Breast epithelium (tissue), 3 donors: Measurements from ENCODE around the gene RRAS.

Experiments used
- POLR2A ChIP-seq: fragments of 450-650 bp; IDR thresholded peaks from one replicate; pipeline ENCODE4 v1.6.1; 2016; ENCODE audit warnings: antibody characterized with exemption, mild to moderate bottlenecking, moderate library complexity
- POLR2AphosphoS5 ChIP-seq, 3 donors: sonication (generic); formaldehyde crosslinking; IDR thresholded peaks; one replicate each; pipeline ENCODE4 v1.6.1; 2017; ENCODE audit warnings: antibody characterized with exemption in 3 of 3
- TF ChIP-seq, protein P1 (sequence below), 3 donors: fragments of 450-650 bp; IDR thresholded peaks; one replicate each; pipeline ENCODE4 v1.5.1; 2016 to 2017; ENCODE audit warnings: antibody characterized with exemption in 3 of 3, mild to moderate bottlenecking in 3 of 3, moderate library complexity in 3 of 3

DNA sequence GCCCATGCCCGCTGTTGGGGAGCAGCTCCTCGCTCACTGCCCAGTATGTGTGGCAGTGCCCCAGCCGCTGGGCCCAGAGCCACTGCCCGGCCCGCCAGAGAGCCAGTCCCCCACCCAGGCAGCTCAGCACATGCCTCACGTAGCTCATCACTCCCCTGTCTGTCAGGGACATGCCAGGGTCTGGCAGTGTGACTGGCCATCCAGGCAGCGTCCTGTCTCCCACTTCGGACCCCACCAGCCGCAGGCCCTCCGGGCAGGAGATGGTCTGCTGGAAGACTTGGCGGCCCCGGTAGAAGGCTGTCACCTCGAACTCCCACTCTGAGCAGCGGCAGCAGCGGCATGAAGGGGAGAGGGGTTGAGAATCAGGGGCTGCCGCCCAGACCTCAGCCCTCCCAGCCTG, 22.1 kb upstream of the RRAS start:
- TF ChIP-seq, protein P1, sequence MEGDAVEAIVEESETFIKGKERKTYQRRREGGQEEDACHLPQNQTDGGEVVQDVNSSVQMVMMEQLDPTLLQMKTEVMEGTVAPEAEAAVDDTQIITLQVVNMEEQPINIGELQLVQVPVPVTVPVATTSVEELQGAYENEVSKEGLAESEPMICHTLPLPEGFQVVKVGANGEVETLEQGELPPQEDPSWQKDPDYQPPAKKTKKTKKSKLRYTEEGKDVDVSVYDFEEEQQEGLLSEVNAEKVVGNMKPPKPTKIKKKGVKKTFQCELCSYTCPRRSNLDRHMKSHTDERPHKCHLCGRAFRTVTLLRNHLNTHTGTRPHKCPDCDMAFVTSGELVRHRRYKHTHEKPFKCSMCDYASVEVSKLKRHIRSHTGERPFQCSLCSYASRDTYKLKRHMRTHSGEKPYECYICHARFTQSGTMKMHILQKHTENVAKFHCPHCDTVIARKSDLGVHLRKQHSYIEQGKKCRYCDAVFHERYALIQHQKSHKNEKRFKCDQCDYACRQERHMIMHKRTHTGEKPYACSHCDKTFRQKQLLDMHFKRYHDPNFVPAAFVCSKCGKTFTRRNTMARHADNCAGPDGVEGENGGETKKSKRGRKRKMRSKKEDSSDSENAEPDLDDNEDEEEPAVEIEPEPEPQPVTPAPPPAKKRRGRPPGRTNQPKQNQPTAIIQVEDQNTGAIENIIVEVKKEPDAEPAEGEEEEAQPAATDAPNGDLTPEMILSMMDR (IDR thresholded peaks at IDR 0.05): no peak
- no peak for TF ChIP-seq POLR2A
- no peak for TF ChIP-seq POLR2AphosphoS5 (IDR thresholded peaks at IDR 0.05)
